Measurements from ENCODE around the gene MACROD2. TPM values are rescaled to one million over a fixed set of nuclear protein-coding genes. Genes with fewer than 3 reads are reported as not detected.

MACROD2 gene
- total and polyA plus RNA-seq, 2 of the 4 experiments (the other 2 are of a cell fraction), result not detected

GRCh38 chr20:14989535-14990290 is 994.4 kb downstream of the MACROD2 start:
- no peaks in the 10 kb centered on the region for H3K36me3 ChIP-seq (ENCODE audit: control insufficient read depth, insufficient read depth, low read length)
- H3K9me1 ChIP-seq (ENCODE audit: insufficient read depth, low read length), result no peaks in the 10 kb centered on the region
- no peak overlapping the region for H2AK9ac ChIP-seq (replicated peaks; ENCODE audit: low read depth, low read length, poor library complexity)
- H3K56ac ChIP-seq (ENCODE audit: extremely low read depth, insufficient read depth, low read length), result no peak overlapping the region
- in situ Hi-C loops (cut with MboI; ENCODE audit: low sequenced_read_pairs), result no loop called here
- H4K91ac ChIP-seq (ENCODE audit: insufficient read depth, low read depth, low read length), result no peak overlapping the region
- no peak overlapping the region for H3K9ac ChIP-seq (ENCODE audit: low read depth, low read length)
- H2AFZ ChIP-seq (replicated peaks; ENCODE audit: low read length, poor library complexity), result no peak overlapping the region
- H3K23ac ChIP-seq (ENCODE audit: low read depth, low read length), result no peak overlapping the region
- H3K4me3 ChIP-seq (ENCODE audit: insufficient read depth, low read depth, low read length), result no peak overlapping the region
- no peak overlapping the region for H4K5ac ChIP-seq (ENCODE audit: low read depth, low read length)
- no peak overlapping the region for H3K18ac ChIP-seq (ENCODE audit: low read depth, low read length)
- 40% methylated on average over 1 of the region's 8 CpGs; no CpG with 5 or more reads in 1 of the 2 experiments for WGBS, 2 experiments (ENCODE audit: extremely low coverage in 2 of 2, insufficient read length in 1 of 2)
- no TSS peak for BruUV-seq (replicated peaks)
- no peaks in the 10 kb centered on the region for H3K4me1 ChIP-seq (ENCODE audit: control insufficient read depth, insufficient read depth, low read length)
- H3K27me3 ChIP-seq (ENCODE audit: control insufficient read depth, insufficient read depth, low read length), result no peaks in the 10 kb centered on the region
- H2AK5ac ChIP-seq (ENCODE audit: low read depth, low read length), result no peak overlapping the region
- ChIA-PET POLR2A (ENCODE audit: unreplicated experiment) (interaction anchor here (0.6 kb wide), 1 partner anchor 7 kb away, joined by 6 read pairs; no protein-coding TSS in a partner anchor), CTCF (interaction anchor here (0.8 kb wide), 1 partner anchor 804 kb away, joined by 3 read pairs; no protein-coding TSS in a partner anchor)
- H3K79me1 ChIP-seq (ENCODE audit: low read depth in 1 of 2, low read length in 2 of 2), result no peaks in the 10 kb centered on the region
- no peak for DNase-seq
- no peak overlapping the region for H3K27ac ChIP-seq (ENCODE audit: insufficient read depth, low read length)
- dilution Hi-C loops (cut with HindIII; ENCODE audit: low sequenced_read_pairs, unreplicated experiment), result no loop called here
- H2BK20ac ChIP-seq (ENCODE audit: low read depth, low read length), result no peak overlapping the region
- no peak overlapping the region for H2BK5ac ChIP-seq (ENCODE audit: low read depth, low read length, poor library complexity, severe bottlenecking)
- TF ChIP-seq CHD1 (IDR thresholded peaks at IDR 0.05; ENCODE audit: low read depth, low read length) (no peak), POLR2A (IDR thresholded peaks at IDR 0.05; ENCODE audit: low read depth, low read length) (no peak), MAZ (IDR thresholded peaks at IDR 0.05; ENCODE audit: borderline replicate concordance, low read depth, low read length) (no peak), ELK1 (IDR thresholded peaks at IDR 0.05; ENCODE audit: borderline replicate concordance, low read depth, low read length) (no peak), CTCF (conservative IDR thresholded peaks at IDR 0.05; ENCODE audit: low read depth, low read length) (no peak), MXI1 (IDR thresholded peaks at IDR 0.05; ENCODE audit: borderline replicate concordance, low read depth, low read length) (no peak), FOS (IDR thresholded peaks at IDR 0.05; ENCODE audit: low read depth, low read length) (no peak)
- no peak overlapping the region for H3K4me2 ChIP-seq (ENCODE audit: low read depth, low read length)
- H4K8ac ChIP-seq (ENCODE audit: low read depth in 2 of 2, low read length in 2 of 2), result no peak overlapping the region
- H3K9me3 ChIP-seq (ENCODE audit: control insufficient read depth, insufficient read depth, low read length), result peaks cover 7% of the 10 kb centered on the region
- no peaks in the 10 kb centered on the region for H4K20me1 ChIP-seq (ENCODE audit: insufficient read depth, low read length)
- H3K4ac ChIP-seq (ENCODE audit: low read depth, low read length), result no peak overlapping the region
- ATAC-seq (ENCODE audit: low read depth), result no peak
- H2BK15ac ChIP-seq (ENCODE audit: low read depth, low read length), result no peak overlapping the region
- H3K14ac ChIP-seq (replicated peaks; ENCODE audit: low read depth, low read length), result no peak overlapping the region
- no peak overlapping the region for H2BK120ac ChIP-seq (ENCODE audit: low read depth, low read length)
- intact Hi-C loops (cut with micrococcal nuclease), result no loop called here

Data from IMR-90 (cell line).